ENCODE measurements around the gene MTMR11.

GRCh38 chr1:149888247-149888998 lies 48.3 kb downstream of the MTMR11 start:
- no peak for TF ChIP-seq CTCF (IDR thresholded peaks at IDR 0.05; ENCODE audit: borderline replicate concordance, extremely low read depth, low read length, poor library complexity, severe bottlenecking)
- no peak for TF ChIP-seq EZH2 (IDR thresholded peaks at IDR 0.05; ENCODE audit: borderline replicate concordance, low read depth, low read length, severe bottlenecking)

All from DND-41 (cell line).